ENCODE results near the gene SELENOI.
A peak's percentile ranks its signal among the peaks of the same experiment; 100 is the strongest.
"Not testable (repeated sequence)": the region's sequence is repeated elsewhere in the genome, so short reads cannot be mapped to it uniquely, and the experiment has no call there.

Gene SELENOI

GRCh38 chr2:26327291-26328272 is 18.4 kb upstream of the SELENOI start:
- no peak for DNase-seq

GRCh38 chr2:26329083-26329482 is 16.9 kb upstream of the SELENOI start:
- DNase-seq, result not testable (repeated sequence)

- peak; percentile 74 for DNase-seq
Observed at GRCh38 chr2:26330114-26330549, 15.8 kb upstream of the SELENOI start.

GRCh38 chr2:26330604-26331003 is 15.3 kb upstream of the SELENOI start:
- DNase-seq, result no peak

GRCh38 chr2:26331321-26331720 is 14.6 kb upstream of the SELENOI start:
- DNase-seq, result not testable (repeated sequence)

GRCh38 chr2:26333293-26333692 is 12.7 kb upstream of the SELENOI start:
- no peak for DNase-seq

GRCh38 chr2:26335231-26335630 is 10.7 kb upstream of the SELENOI start:
- no peak for DNase-seq

- DNase-seq, result no peak
Observed at GRCh38 chr2:26336719-26337118, 9.2 kb upstream of the SELENOI start.

- DNase-seq, result no peak
Observed at GRCh38 chr2:26337298-26337697, 8.6 kb upstream of the SELENOI start.

- DNase-seq, result no peak
Observed at GRCh38 chr2:26340831-26341230, 5.1 kb upstream of the SELENOI start.

- no peak for DNase-seq
Observed at GRCh38 chr2:26344581-26345282, 1.2 kb upstream of the SELENOI start.

- no peak for DNase-seq
Observed at GRCh38 chr2:26345283-26345544, 729 bp upstream of the SELENOI start.

GRCh38 chr2:26346454-26347053 is 611 bp downstream of the SELENOI start, which contains the start of gene ADGRF3:
ADGRF3 (minus strand) TSS chr2:26346789; CDS start chr2:26346234, 555 bp downstream.
- peak; percentile 56 for DNase-seq

GRCh38 chr2:26347286-26347865 is 1.4 kb downstream of the SELENOI start:
- DNase-seq, result no peak

GRCh38 chr2:26349690-26350089 is 3.7 kb downstream of the SELENOI start:
- DNase-seq, result no peak

- DNase-seq, result no peak
Observed at GRCh38 chr2:26351375-26352090, 5.6 kb downstream of the SELENOI start.

- DNase-seq, result no peak
Observed at GRCh38 chr2:26352892-26353291, 6.9 kb downstream of the SELENOI start.

GRCh38 chr2:26354469-26354868 is 8.5 kb downstream of the SELENOI start:
- not testable (repeated sequence) for DNase-seq

GRCh38 chr2:26355038-26355995 is 9.4 kb downstream of the SELENOI start:
- DNase-seq, result no peak

GRCh38 chr2:26356111-26356510 is 10.2 kb downstream of the SELENOI start:
- DNase-seq, result no peak

- DNase-seq, result no peak
Observed at GRCh38 chr2:26356771-26357170, 10.8 kb downstream of the SELENOI start.

All from CD4-positive, alpha-beta T cell treated with Interferon gamma for 1 hour (primary cell).